Left lung (tissue), 10 donors: ENCODE data around the gene SAMD14. TPM values are rescaled to one million over a fixed set of nuclear protein-coding genes. Genes with fewer than 3 reads are reported as not detected.

Experiments
- ATAC-seq: fragments of 200-7000 bp; cut with Tn5 transposase; one replicate; pipeline ENCODE4 v1.9.1; 2020; ENCODE audit warnings: moderate library complexity
- DNase-seq, 4 donors: peaks; one replicate each; pipeline ENCODE4 v3.0.0-alpha.2; 2013 to 2020
- H3K27ac ChIP-seq, 2 donors: fragments of 200-600 bp; sonication (generic) in 1 of 2; one replicate each; pipeline versions ENCODE4 v1.5.0 to v1.8.0; 2020 to 2021
- H3K27me3 ChIP-seq, 2 donors: fragments of 200-600 bp; sonication (generic) in 1 of 2; one replicate each; pipeline versions ENCODE4 v1.5.0 to v1.8.0; 2020 to 2021
- H3K36me3 ChIP-seq, 2 donors: fragments of 200-600 bp; sonication (generic) in 1 of 2; one replicate each; pipeline versions ENCODE4 v1.5.0 to v1.8.0; 2020 to 2021
- H3K4me1 ChIP-seq, 2 donors: fragments of 200-600 bp; one replicate each; pipeline ENCODE4 v1.8.0; 2021
- H3K4me3 ChIP-seq, 2 donors: fragments of 200-600 bp; sonication (generic) in 1 of 2; one replicate each; pipeline versions ENCODE4 v1.5.0 to v1.8.0; 2020 to 2021; ENCODE audit warnings: mild to moderate bottlenecking in 1 of 2
- H3K9me3 ChIP-seq, 2 donors: fragments of 200-600 bp; sonication (generic) in 1 of 2; one replicate each; pipeline versions ENCODE4 v1.5.0 to v1.8.0; 2020 to 2021
- intact Hi-C, 2 donors: fragments of 100-400 bp; cut with DNase I; formaldehyde crosslinking; loops; one replicate each; pipeline versions ENCODE4 v1.11.2 to v1.14.2; 2022
- polyA plus RNA-seq, 6 donors: library from polyadenylated mRNA; unstranded; fragments of 120-200 nt; gene quantifications; one replicate each; pipeline ENCODE4 v1.2.1, GENCODE V29; 2013; ENCODE audit not compliant: insufficient read length in 6 of 6
- total RNA-seq, 2 donors: library from RNA; stranded (reverse); fragmentation: NEBNext Ultra II Directional; extraction: Animal tissue kit (Norgen Biotek cat#: 25700); gene quantifications; one replicate each; pipeline ENCODE4 v1.2.1, GENCODE V29; 2021
- TF ChIP-seq, protein P1 (sequence below), 2 donors: fragments of 200-600 bp; sonication (generic) in 1 of 2; IDR thresholded peaks; one replicate each; pipeline versions ENCODE4 v1.5.0 to v1.8.0; 2021; ENCODE audit warnings: antibody characterized with exemption in 2 of 2
- donor health status: DM: no; HTN: yes; CAD: no.
- donor health status: DM: no; HTN: no; CAD: no.

SAMD14 gene
- total and polyA plus RNA-seq, 8 donors: 8.4 to 21.6 (median 15.8) TPM

DNA sequence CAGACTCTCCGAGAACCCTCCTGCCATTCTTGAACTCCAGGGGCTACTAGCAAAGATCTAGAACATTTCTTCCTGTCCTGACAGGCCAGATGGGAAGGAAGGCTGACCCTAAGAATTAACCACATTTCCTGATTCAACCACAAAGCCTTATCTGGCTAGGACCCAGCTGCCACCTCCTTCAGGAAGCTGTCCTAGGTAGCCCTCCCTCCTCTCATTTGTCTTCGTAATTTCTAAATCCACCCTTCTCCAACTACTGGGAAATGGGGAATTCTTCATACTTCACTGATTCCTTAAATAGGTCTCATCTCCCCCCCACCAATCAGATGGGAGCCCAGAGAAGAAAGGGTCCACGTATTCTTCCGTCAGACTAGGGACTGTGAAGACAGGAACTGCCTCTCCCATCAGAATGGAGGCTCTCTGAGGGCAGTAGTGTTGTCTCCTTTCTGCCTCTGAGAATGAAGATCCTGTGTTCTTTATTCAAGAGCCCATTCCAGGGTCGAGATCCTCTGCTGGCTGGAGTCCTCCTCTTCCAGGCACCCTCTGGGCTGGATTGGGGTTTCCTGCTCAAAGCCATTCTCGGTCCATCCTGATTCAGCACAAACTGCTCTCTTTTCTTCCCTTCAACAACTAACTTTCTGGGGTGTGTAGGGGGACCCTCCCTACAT, 2.1 kb downstream of the SAMD14 start:
- Histone ChIP-seq H3K36me3 (no peaks in the 10 kb centered on the region), H3K4me1 (peaks cover 8 to 36% of the 10 kb centered on the region in 2 donors), H3K4me3 (no peak overlapping the region), H3K27me3 (peaks cover 7 to 58% of the 10 kb centered on the region in 2 donors), H3K9me3 (no peaks in the 10 kb centered on the region), H3K27ac (no peak overlapping the region)
- TF ChIP-seq, protein P1, sequence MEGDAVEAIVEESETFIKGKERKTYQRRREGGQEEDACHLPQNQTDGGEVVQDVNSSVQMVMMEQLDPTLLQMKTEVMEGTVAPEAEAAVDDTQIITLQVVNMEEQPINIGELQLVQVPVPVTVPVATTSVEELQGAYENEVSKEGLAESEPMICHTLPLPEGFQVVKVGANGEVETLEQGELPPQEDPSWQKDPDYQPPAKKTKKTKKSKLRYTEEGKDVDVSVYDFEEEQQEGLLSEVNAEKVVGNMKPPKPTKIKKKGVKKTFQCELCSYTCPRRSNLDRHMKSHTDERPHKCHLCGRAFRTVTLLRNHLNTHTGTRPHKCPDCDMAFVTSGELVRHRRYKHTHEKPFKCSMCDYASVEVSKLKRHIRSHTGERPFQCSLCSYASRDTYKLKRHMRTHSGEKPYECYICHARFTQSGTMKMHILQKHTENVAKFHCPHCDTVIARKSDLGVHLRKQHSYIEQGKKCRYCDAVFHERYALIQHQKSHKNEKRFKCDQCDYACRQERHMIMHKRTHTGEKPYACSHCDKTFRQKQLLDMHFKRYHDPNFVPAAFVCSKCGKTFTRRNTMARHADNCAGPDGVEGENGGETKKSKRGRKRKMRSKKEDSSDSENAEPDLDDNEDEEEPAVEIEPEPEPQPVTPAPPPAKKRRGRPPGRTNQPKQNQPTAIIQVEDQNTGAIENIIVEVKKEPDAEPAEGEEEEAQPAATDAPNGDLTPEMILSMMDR (IDR thresholded peaks at IDR 0.05): no peak
- intact Hi-C loops: no loop called here
- ATAC-seq (no peak), DNase-seq (no peak)

DNA sequence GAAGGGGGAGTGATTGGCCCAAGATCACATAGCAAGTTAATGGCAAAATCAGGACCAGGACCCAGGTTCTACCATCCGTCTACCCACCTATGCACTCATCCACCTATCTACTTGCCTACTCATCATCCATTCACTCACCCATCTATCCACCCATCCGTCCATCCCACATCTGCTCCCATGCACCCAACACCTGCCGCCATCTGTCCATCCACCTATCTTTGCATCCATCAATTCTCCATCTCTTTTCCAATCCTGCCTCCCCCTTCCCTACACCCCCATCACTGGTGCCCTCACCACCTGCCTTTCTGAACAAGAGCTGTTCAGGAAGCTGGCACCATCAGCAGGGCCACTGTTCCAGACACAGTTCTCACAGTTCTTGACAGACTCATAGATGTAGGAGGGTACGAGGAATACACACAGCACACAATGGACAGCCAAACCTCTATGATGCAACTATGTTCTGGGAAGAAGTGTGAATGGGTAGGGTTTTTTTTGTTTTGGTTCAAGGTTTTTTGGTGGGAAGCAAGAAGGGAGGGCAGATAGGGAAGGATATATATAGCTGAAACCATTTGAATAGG, 4.5 kb downstream of the SAMD14 start:
- Histone ChIP-seq H3K4me3 (no peak overlapping the region), H3K36me3 (no peaks in the 10 kb centered on the region), H3K4me1 (peaks cover 8 to 32% of the 10 kb centered on the region in 2 donors), H3K27ac (no peak overlapping the region), H3K9me3 (no peaks in the 10 kb centered on the region), H3K27me3 (peaks cover 7 to 51% of the 10 kb centered on the region in 2 donors)
- no peak for DNase-seq
- TF ChIP-seq, protein P1 (IDR thresholded peaks at IDR 0.05): no peak
- ATAC-seq: no peak
- intact Hi-C loops: no loop called here

GRCh38 chr17:50123649-50124349, 6.2 kb downstream of the SAMD14 start:
- Histone ChIP-seq H3K27ac (peak overlapping the region in 1 of 2 donors; percentile 28), H3K9me3 (no peaks in the 10 kb centered on the region), H3K4me1 (peaks cover 2 to 15% of the 10 kb centered on the region in 2 donors), H3K4me3 (no peak overlapping the region), H3K36me3 (no peaks in the 10 kb centered on the region), H3K27me3 (peaks cover 0 to 41% of the 10 kb centered on the region in 2 donors)
- intact Hi-C loops: no loop called here
- TF ChIP-seq, protein P1 (IDR thresholded peaks at IDR 0.05): no peak
- ATAC-seq (no peak), DNase-seq (peak in 1 of 4 donors; percentile 68)

DNA sequence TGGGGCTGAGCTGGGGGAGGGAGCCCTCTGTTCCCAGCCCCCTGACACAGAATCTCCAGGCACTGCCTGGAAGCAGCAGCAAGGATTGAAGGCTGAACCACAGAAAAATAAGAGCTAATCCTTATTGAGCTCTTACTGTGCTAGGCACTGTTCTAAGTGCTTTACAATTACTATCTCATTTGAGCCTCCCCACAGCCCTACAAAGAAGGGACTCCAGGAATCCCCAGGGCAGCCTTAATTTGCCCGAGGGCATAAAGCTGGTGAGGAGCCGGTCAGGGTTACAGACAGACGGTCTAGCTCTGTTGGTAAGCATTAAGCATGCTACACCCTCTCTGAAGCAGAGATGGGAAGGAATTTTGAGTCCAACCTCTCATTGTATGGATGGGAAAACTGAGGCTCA, 7.0 kb downstream of the SAMD14 start:
- ATAC-seq: no peak
- intact Hi-C loops: no loop called here
- DNase-seq: no peak

More for the DNA sequence above, 7.0 kb downstream of the SAMD14 start:
- TF ChIP-seq, protein P1 (IDR thresholded peaks at IDR 0.05): no peak
- H3K36me3 ChIP-seq: no peaks in the 10 kb centered on the region
- H3K27me3 ChIP-seq: peaks cover 0 to 43% of the 10 kb centered on the region in 2 donors
- H3K4me3 ChIP-seq: no peak overlapping the region
- no peak overlapping the region for H3K27ac ChIP-seq
- H3K4me1 ChIP-seq: peaks cover 0 to 10% of the 10 kb centered on the region in 2 donors
- H3K9me3 ChIP-seq: no peaks in the 10 kb centered on the region
